ENCODE results near the gene CCDC102A. TPM values are rescaled to one million over a fixed set of nuclear protein-coding genes. Genes with fewer than 3 reads are reported as not detected.

The CCDC102A gene
- total RNA-seq, 1 donor: 30.4 TPM

DNA sequence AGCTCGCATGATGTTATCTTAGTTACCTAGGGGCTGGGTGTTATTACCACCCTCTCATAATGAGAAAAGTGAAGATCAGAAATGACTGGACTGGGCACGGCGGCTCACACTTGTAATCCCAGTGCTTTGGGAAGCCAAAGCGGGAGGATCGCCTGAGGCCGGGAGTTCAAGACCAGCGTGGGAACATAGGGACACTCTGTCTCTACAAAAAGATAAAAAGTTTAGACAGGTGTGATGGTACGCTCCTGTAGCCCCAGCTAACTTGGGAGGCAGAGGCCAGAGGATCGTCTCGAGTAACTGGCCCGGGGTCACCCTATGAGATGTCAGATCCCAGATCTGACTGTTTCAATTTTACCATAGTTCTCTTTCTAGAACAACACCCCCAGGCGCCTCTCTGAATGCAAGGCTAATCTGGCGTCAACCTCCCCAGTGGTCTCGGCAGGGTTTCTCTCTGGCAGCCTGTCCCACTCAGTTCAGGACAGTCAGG lies 1.9 kb upstream of the CCDC102A start:
- DNase-seq (ENCODE audit: low read depth in 2 of 3, low spot score in 2 of 3): no peak

DNA sequence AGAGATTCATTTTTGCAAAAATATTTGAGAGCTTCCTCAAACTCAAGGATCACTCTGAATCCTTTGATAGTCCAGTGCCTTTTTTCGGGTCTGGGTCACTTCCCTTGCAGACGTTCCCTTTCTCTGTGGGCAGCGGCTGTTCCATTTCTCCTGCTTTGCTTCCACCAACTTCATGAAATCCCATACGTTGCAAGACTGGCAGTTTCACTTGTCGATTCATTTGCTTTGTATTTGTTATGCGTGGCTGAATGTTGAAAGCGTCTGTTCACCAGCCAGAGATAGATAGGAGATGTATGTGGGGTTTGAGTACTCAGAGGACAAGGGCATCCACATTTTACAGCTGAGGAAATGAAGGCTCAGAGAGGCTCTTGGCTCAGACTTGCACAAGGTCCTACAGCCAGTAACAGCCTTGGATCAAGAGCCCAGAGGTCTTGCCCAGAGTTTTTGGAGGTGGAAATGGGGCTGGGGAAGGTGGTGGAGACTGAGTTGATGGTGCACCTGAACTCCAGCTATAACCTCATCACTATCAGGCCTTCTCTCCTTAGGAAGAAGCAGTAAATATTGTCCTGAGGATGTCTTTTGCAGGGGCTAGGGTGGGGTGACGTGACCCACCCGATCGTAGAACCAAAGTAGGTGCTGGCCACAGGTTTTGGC lies 1.3 kb upstream of the CCDC102A start:
- no peak for DNase-seq (ENCODE audit: low read depth in 2 of 3, low spot score in 2 of 3)

DNA sequence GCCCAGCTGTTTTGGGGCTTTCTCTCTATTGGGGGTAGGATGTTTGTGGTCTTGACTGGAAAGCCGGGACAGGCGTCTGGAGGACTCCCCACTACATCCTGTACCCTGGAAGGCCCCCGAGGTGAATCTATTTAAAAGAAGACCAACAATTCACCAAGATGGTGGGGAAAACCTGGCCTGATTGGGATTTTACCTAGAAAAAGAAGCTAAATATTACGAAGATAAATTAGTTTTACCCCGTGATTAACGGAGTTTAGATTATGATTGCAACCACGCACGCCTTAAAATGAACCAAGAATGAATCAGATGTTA lies 779 bp upstream of the CCDC102A start:
- DNase-seq (ENCODE audit: low read depth in 2 of 3, low spot score in 2 of 3): no peak

DNA sequence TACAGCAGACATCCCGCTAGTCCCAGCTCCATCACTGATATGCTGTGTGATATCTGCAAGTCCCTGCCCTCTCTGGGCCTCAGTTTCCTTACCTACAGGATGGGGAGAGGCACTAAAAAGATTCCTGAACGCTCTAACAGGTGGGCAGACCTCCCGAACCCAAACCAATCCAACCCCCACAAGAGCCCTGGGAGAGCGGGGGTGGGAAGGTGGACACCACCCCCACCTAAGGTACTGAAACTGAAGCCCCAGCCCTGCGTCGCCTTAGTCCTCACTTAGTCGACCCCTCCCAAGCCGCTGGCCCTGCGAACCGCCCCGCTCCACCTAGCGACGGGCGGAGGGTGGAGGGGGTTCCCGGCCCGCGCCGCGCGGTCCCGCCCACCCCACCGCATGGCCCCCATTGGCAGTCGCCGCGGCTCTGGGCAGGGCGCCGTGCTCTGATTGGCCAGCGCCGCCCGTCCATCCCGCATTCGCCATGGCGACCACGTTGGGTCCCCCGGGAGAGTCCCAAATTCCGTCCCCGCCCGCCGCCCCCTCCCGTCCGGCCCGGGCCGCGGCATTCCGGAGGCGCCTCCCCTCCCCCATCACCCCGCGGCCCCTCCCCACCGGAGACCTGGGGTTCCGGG lies 578 bp downstream of the CCDC102A start:
- peak; percentile 86 to 95 (median 91) for DNase-seq (ENCODE audit: low read depth in 2 of 3, low spot score in 2 of 3)

DNA sequence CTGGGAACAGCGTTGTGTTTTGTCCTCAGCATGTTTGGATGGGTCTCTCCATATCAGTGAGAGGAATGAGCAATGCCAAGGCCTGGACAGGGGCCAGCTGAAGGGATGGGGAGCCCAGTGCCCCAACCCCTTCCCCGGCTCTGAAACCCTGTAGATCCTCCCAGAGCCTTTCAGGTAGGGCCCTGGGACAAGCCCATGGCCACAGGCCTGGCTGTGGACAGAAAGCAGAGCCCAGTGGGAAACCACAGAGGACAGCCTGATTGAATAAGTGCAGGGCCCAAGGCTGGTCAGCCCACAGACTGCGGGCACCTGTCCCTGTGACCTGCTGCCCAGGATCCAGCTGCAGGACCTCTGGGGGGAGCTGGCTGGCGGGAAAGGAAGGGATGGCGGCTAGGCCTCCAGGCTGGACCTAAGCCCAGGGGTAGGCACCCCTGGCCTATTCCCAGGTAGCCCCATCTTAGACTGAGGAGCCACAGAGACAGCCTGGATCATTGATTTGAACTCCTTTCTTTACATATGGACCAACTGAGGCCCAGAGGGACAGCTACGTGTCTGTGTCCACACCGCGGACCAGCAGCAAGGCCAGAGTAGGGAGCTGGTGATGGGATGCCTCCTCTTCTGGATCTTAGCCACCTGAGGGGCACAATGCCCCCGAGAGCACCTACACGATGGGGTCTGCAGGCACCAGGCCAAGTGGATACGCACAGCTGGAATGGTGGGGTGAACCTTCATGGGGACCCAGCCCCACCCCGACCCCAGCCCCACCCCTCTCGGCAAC lies 1.3 kb downstream of the CCDC102A start:
- no peak for DNase-seq (ENCODE audit: low read depth in 2 of 3, low spot score in 2 of 3)

DNA sequence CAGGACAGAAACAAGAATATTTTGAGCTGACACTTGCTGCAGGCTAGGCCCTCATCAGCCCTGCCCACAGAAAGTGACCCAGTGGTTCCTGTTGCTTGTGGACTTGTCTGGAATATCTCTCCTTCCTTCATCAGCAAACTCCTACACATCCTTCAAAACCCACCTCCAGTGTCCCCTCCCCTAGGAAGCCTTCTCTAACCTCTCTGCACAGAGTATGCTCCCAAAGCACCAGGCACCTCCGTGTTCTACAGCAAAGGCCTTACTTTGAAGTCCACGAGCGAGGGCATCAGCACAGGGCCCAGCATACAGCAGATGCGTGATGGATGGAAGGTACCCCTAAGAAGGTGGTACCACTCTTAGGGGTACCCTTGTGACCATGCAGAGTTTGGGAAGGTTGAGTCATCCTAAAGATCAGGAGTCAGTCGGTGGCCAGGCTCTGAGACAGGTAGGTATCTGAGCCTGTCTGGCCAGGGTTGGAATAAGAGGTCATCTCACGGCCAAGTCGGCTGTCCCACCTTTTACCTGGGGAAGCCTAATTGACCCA lies 2.0 kb downstream of the CCDC102A start:
- DNase-seq (ENCODE audit: low read depth in 2 of 3, low spot score in 2 of 3): no peak

DNA sequence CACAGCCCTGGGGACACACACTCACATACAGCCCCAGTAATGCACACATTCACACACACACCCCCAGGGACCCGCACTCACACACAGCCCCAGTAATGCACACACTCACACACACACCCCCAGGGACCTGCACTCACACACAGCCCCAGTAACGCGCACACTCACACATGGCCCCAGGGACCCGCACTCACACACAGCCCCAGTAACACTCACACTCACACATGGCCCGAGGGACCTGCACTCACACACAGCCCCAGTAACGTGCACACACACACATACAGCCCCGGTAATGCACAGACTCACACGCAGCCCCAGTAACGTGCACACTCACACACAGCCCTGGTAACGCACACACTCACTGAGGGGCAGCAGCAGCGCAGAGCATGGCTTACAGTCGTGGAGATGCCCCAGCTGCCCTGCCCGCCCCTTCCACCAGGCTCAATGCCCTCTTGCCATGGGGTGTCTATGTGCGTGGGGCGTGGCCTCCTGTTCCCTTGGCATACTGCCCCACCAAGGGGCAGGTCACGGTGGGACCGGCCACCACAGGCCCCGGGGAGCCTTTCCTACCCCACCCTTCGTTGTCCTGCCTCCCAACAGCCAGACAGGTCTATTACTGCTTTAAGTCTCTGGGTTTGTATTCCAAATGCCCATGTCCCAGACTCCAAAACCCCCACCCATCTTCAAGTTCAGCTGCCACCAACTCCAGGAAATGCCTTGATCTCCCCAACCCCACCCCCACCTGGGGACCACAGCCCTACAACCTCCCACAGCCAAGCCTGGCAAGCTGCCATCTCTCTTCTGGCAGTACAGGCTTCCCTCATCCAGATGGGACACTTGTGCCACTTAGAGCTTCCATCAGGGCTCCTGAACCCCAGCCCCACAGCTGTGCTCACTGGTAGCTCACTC lies 2.7 kb downstream of the CCDC102A start:
- DNase-seq (ENCODE audit: low read depth in 2 of 3, low spot score in 2 of 3): peak; percentile 17 to 51 (median 41)

DNA sequence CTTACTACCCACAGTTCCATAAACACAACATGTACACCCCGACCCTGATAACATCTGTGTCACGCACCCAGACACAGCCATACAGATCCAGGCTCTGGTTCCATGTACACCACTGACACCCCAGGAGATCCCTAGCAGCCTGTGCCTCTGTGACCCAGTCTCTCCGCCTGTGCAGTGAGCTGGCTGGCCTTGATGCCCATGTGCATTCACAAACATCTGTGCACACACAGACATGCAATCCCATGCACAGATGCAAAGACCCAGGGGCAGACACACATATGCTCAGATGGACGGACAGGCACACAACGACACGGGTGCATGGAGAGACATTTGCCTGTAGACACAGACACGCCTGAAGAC lies 4.1 kb downstream of the CCDC102A start:
- DNase-seq (ENCODE audit: low read depth in 2 of 3, low spot score in 2 of 3): no peak

DNA sequence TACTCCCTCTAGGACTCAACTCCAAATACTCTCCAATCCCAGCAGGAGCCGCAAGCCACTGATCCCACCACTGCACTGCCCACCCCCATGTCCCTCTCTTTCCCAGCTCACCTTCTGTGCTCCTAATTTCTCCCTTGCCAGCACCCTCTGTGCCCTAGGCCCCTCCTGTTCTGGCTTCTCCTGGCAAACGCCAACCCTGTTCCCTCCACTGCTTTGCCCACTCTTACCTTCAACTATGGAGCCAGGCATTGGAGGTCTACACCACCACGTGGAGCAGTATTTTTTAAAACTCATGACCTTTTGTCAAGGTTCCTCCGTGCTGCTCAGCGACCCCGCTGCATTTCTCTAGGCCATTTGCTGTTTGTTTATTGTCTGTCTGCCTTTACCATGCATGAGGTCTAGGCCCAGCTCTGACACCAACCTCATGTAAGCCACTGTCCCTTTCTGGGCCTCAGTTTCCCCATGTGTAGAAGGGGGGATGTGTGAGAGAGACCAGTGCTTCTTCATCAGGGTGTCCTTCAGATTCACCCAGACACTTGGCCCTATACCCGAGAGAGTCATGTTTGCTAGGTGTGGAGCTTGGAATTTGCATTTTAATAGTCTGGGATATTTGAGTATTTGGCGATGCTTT lies 4.6 kb downstream of the CCDC102A start:
- no peak for DNase-seq (ENCODE audit: low read depth in 2 of 3, low spot score in 2 of 3)

DNA sequence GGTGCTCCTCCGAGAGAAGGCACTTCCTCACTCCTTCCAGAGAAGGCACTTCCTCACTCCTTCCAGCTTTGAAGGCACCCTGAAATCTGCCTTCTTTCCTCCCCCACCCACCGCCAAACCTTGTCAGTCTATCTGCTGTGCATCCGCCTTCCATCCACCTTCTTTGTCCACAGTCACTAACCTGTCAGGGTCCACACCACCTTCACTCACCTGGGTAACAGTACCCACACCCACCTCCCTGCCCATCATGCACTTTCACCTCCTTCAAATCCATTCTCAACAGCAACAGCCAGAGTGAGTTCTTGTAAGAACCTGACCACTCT lies 5.2 kb downstream of the CCDC102A start:
- DNase-seq (ENCODE audit: low read depth in 2 of 3, low spot score in 2 of 3): no peak

DNA sequence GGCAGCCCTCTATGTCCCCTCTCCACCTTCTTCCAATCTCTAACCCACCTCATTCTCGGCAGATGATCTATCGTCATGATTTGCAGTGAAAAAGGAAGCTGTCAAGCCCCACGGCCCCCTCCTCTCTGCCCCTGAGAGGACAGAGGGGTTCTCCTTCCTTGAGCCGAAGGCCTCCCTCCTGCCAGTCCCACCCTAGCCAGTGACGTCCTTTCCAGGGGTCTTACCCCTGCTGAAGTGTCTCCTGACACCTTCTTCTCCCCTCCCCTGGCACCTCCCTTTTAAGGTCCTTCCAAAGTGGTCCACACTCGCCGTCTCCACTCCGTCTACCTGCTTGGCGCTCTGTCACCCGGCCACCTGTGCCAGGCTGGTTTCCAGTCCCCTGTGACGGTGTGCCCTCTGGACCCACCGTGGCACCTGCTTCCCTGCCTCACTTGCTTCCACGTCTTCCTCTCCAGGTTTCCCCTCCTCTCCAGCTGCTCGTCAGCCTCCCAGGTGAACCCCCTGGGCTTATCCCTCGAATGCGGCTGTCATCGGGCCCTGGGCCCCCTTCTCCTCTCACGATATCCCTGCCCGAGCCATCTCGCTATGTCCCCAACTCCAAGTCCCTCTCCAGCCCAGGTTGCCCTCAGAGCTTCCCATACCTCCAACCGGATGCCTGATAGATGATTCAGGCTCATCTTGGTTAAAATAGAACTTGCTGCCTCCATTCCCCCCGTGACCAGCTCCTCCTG lies 5.7 kb downstream of the CCDC102A start:
- DNase-seq (ENCODE audit: low read depth in 2 of 3, low spot score in 2 of 3): peak in 1 of 3 donors; percentile 44

DNA sequence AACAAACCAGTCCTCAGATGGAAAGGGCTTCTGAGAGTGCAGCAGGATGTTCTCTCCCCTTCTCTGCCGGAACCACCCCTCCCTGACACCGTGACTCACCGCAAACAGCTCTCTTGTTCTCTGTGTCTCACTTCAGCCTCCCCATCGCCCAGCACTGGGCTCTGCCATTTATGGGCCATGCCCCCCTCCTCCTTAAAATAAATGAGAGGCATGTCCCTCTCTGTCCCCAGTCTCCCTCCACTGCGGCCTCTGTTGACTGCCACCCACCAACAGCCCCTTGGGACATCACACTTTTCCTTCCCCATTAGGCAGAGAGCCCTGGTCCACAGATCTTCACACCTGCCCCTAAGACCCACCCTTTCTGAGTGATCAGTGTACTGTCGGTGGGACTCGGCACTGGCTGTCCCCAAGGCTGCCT lies 6.3 kb downstream of the CCDC102A start:
- DNase-seq (ENCODE audit: low read depth in 2 of 3, low spot score in 2 of 3): peak; percentile 26 to 85 (median 84)

DNA sequence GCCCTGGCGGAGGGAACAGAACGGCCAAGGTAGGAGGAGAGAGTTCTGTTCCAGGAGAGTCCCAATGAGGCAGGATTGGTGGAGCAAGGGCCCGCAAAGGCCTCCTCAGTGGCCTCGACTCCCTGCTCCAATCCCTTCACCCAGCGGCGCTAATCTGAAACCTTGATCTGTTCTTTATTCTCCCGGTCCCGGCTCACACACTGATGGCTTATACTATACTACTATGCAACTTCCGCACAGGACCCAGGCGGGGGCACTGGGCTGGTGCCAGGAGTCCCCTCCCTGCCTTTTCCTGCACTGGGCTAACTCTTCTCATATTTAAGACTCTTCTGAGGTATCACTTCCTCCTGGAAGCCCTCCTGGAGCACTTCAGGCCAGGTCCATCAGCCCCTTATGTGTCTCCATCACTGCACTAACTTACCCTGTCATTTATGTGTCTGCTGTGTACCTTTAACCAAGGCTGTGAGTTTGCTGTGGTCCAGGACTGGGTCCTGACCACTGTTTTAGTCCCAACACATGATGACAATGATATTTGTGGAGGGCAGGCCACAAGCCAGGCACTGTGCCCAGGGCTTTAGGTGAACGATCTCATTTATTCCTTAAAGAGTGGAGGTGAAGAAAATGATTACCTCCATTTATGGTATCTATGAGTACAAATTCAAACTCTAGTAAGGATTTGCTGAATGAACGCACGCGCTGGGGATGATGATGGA lies 6.8 kb downstream of the CCDC102A start:
- DNase-seq (ENCODE audit: low read depth in 2 of 3, low spot score in 2 of 3): no peak

DNA sequence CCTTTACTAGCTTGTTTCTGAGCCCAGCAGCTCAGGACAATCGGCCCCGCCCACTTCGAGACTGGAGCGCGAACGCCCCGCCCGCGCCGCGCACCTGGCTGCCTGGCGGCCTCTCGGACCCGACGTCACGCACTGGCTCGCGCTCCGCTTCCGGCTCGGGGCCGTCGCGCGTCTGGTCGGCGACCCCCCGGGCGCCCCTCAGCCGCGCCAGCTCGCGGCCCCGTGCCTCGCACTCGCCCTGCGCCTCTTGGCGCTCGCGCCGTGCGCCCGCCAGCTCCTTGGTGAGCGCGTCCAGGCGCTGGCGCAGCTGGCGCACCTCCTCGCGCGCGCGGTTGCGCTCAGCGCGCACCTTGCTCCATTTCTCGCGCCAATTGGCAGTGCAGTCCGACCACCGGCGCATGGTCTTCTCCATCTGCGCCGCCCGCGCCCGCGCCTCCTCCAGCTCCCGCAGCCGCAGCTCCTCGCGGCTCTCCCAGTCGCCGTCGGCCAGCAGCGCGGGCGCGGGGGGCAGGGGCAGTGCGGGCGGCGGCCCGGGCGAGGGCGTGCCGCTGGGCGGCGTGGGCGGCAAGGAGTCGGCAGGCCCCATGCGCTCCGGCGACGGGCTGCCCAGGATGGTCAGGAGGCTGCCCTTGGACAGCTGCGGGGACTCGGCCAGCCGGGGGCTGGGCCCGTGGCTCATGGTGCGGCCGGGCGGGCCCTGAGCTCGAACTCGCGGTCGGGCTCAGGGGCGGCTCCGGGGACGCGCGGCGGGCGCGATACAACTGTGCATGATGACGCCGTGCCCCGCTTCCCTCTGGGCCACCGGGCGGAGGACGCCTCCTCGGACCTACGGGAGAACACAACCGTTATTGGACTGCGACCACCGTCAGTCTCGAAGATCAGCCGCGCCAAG lies 7.6 kb downstream of the CCDC102A start:
- no peak for DNase-seq (ENCODE audit: low read depth in 2 of 3, low spot score in 2 of 3)

DNA sequence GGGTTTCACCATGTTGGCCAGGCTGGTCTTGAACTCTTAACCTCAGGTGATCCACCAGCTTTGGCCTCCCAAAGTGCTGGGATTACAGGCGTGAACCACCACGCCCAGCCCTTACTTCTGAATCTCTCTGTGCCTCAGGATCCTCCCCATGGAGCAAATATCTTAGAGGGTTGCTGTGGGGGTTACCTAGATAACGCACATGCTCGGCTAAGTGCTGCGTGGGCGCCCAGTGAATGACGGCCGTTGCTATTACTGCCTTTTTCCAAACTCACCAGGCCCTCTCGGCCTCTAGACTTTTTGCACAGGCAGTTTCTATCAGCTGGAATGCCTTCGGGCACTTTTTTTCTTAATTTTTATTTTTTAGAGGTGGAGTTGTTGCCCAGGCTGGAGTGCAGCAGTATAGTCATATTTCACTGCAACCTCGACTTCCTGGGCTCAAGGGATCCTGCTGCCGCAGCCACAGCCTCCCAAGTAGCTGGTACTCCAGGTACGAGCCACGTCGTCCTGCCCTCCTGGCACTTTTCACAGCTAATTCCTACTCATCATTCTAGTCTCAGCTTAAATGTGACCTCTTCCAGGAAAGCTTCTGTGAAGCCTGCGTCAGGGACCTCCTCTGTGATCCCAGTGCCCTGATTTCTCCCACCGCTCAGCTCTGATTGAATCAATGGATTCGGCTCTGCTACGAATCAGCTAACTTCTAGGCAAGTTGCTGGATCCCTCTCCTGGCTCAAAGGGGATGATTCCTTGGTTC lies 8.6 kb downstream of the CCDC102A start:
- no peak for DNase-seq (ENCODE audit: low read depth in 2 of 3, low spot score in 2 of 3)

DNA sequence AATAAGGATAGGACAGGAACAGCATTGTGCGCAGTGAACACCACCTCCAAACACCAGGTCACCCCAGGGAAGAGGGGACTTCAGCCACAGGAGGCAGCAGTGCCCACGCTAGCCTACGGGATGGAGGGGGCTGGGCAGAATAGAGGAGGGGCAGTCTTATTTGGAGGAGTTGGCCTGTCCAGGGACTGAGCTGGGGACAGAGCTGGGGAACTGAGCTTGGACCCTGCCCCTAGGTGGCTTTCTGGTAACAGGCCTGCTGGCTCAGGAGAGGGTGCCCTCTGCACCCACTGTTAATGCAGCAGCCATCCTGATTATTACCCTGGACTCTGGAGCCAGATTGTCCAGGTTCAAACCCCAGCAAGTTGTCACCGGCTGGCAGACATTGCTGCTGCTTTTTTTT lies 9.3 kb downstream of the CCDC102A start:
- DNase-seq (ENCODE audit: low read depth in 2 of 3, low spot score in 2 of 3): no peak

DNA sequence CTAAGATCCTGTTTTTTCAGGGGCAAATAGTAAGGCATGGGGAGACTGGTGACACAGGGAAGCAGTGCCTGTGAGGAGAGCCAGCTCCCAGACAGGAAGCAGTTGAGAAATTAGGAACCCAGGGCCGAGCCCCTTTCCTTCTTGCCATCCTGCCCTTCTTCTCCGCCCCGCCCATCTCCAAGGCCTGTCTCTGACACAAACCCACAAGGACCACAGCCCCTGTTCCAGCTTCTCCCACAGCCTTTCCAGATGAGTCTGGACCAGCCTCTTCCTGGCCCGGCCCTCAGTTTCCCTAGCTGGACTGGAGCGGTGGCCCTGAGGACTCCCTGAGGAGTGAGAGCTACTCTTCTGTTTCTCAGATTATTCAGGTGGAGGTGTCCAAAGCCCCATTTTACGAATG lies 9.9 kb downstream of the CCDC102A start:
- DNase-seq (ENCODE audit: low read depth in 2 of 3, low spot score in 2 of 3): no peak

All from hematopoietic multipotent progenitor cell (in vitro differentiated cells).